Measurements from ENCODE around the gene KCNN1. TPM values are rescaled to one million over a fixed set of nuclear protein-coding genes. Genes with fewer than 3 reads are reported as not detected.
A peak's percentile ranks its signal among the peaks of the same experiment; 100 is the strongest.

The KCNN1 gene
- total and polyA plus RNA-seq, 9 of the 15 experiments (the other 6 are each of a cell fraction or from before 2014, with no cell fraction given): 0.01 to 6.2 (median 0.72) TPM

DNA sequence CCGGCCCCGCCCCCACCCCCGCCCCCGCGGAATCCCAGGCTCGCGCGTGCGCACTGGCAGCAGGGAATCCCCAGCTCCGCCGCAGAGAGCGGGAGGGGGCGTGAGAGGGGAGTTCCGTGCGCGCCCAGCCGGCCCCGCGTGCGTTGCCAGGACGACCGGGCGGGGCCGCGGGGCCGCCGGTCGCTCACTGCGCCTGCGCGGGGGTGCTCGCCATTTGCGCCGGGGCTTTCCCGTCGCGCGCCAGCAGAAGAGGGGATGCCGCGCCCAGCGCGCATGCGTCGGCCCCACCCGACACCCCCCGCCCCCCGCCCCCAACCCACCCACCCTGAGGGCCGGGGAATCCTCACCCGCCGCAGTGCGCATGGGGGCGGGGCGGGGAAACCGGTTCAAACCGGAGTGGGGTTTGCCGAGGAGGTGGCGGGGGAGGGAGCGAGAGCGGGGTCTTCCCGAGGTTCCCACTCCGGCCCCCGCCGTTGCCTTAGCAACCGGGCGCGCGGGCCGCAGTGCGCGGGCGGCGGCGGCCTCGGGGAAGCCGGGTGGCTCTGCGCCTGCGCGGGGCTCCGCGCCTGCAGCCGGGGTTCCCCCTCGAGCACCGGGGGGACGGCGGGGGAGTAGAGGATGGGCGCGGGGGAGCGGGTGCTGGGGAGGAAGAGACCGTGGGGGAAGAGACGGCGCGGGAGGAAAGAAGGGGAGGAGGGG, 18.9 kb upstream of the KCNN1 start (continued):
- TF ChIP-seq, protein P1, sequence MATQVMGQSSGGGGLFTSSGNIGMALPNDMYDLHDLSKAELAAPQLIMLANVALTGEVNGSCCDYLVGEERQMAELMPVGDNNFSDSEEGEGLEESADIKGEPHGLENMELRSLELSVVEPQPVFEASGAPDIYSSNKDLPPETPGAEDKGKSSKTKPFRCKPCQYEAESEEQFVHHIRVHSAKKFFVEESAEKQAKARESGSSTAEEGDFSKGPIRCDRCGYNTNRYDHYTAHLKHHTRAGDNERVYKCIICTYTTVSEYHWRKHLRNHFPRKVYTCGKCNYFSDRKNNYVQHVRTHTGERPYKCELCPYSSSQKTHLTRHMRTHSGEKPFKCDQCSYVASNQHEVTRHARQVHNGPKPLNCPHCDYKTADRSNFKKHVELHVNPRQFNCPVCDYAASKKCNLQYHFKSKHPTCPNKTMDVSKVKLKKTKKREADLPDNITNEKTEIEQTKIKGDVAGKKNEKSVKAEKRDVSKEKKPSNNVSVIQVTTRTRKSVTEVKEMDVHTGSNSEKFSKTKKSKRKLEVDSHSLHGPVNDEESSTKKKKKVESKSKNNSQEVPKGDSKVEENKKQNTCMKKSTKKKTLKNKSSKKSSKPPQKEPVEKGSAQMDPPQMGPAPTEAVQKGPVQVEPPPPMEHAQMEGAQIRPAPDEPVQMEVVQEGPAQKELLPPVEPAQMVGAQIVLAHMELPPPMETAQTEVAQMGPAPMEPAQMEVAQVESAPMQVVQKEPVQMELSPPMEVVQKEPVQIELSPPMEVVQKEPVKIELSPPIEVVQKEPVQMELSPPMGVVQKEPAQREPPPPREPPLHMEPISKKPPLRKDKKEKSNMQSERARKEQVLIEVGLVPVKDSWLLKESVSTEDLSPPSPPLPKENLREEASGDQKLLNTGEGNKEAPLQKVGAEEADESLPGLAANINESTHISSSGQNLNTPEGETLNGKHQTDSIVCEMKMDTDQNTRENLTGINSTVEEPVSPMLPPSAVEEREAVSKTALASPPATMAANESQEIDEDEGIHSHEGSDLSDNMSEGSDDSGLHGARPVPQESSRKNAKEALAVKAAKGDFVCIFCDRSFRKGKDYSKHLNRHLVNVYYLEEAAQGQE (IDR thresholded peaks at IDR 0.05; ENCODE audit: borderline replicate concordance): peak; percentile 97
- TF ChIP-seq, protein P1 (CRISPR knock-in tag; IDR thresholded peaks at IDR 0.05; ENCODE audit: low read depth): no peak
- TF ChIP-seq, protein P2, sequence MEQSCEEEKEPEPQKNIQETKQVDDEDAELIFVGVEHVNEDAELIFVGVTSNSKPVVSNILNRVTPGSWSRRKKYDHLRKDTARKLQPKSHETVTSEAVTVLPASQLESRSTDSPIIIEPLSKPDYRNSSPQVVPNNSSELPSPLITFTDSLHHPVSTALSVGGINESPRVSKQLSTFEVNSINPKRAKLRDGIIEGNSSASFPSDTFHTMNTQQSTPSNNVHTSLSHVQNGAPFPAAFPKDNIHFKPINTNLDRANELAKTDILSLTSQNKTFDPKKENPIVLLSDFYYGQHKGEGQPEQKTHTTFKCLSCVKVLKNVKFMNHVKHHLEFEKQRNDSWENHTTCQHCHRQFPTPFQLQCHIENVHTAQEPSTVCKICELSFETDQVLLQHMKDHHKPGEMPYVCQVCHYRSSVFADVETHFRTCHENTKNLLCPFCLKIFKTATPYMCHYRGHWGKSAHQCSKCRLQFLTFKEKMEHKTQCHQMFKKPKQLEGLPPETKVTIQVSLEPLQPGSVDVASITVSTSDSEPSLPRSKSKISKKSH (CRISPR knock-in tag; IDR thresholded peaks at IDR 0.05): no peak
- TF ChIP-seq IRF2 (CRISPR knock-in tag; IDR thresholded peaks at IDR 0.05) (no peak), MEIS2 (IDR thresholded peaks at IDR 0.05; ENCODE audit: partially characterized antibody) (peak; percentile 90), MCM3 (IDR thresholded peaks at IDR 0.05) (no peak), TCF7L2 (IDR thresholded peaks at IDR 0.05; ENCODE audit: low read depth, low read length) (no peak), FOS (IDR thresholded peaks at IDR 0.05; ENCODE audit: extremely low read depth, insufficient read length) (no peak), RBM14 (IDR thresholded peaks at IDR 0.05; ENCODE audit: borderline replicate concordance, insufficient read depth, low read depth, low read length) (no peak)
- TF ChIP-seq, protein P3, sequence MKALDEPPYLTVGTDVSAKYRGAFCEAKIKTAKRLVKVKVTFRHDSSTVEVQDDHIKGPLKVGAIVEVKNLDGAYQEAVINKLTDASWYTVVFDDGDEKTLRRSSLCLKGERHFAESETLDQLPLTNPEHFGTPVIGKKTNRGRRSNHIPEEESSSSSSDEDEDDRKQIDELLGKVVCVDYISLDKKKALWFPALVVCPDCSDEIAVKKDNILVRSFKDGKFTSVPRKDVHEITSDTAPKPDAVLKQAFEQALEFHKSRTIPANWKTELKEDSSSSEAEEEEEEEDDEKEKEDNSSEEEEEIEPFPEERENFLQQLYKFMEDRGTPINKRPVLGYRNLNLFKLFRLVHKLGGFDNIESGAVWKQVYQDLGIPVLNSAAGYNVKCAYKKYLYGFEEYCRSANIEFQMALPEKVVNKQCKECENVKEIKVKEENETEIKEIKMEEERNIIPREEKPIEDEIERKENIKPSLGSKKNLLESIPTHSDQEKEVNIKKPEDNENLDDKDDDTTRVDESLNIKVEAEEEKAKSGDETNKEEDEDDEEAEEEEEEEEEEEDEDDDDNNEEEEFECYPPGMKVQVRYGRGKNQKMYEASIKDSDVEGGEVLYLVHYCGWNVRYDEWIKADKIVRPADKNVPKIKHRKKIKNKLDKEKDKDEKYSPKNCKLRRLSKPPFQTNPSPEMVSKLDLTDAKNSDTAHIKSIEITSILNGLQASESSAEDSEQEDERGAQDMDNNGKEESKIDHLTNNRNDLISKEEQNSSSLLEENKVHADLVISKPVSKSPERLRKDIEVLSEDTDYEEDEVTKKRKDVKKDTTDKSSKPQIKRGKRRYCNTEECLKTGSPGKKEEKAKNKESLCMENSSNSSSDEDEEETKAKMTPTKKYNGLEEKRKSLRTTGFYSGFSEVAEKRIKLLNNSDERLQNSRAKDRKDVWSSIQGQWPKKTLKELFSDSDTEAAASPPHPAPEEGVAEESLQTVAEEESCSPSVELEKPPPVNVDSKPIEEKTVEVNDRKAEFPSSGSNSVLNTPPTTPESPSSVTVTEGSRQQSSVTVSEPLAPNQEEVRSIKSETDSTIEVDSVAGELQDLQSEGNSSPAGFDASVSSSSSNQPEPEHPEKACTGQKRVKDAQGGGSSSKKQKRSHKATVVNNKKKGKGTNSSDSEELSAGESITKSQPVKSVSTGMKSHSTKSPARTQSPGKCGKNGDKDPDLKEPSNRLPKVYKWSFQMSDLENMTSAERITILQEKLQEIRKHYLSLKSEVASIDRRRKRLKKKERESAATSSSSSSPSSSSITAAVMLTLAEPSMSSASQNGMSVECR (CRISPR knock-in tag; IDR thresholded peaks at IDR 0.05): peak; percentile 88
- TF ChIP-seq, protein P4, sequence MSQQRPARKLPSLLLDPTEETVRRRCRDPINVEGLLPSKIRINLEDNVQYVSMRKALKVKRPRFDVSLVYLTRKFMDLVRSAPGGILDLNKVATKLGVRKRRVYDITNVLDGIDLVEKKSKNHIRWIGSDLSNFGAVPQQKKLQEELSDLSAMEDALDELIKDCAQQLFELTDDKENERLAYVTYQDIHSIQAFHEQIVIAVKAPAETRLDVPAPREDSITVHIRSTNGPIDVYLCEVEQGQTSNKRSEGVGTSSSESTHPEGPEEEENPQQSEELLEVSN (IDR thresholded peaks at IDR 0.05; ENCODE audit: borderline replicate concordance in 1 of 2, extremely low read depth in 1 of 2, insufficient read depth in 1 of 2, insufficient read length in 1 of 2, low read depth in 1 of 2, low read length in 1 of 2, poor library complexity in 1 of 2, severe bottlenecking in 1 of 2): peak in 1 of 2 experiments; percentile 26

Data from K562 (cell line).